ENCODE results near the gene ERGIC1.
A peak's percentile ranks its signal among the peaks of the same experiment; 100 is the strongest.

- peak; percentile 27 to 31 for TF ChIP-seq POLR2A (IDR thresholded peaks at IDR 0.05)
- TF ChIP-seq EP300 (IDR thresholded peaks at IDR 0.05): no peak
- TF ChIP-seq, protein P1, sequence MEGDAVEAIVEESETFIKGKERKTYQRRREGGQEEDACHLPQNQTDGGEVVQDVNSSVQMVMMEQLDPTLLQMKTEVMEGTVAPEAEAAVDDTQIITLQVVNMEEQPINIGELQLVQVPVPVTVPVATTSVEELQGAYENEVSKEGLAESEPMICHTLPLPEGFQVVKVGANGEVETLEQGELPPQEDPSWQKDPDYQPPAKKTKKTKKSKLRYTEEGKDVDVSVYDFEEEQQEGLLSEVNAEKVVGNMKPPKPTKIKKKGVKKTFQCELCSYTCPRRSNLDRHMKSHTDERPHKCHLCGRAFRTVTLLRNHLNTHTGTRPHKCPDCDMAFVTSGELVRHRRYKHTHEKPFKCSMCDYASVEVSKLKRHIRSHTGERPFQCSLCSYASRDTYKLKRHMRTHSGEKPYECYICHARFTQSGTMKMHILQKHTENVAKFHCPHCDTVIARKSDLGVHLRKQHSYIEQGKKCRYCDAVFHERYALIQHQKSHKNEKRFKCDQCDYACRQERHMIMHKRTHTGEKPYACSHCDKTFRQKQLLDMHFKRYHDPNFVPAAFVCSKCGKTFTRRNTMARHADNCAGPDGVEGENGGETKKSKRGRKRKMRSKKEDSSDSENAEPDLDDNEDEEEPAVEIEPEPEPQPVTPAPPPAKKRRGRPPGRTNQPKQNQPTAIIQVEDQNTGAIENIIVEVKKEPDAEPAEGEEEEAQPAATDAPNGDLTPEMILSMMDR (IDR thresholded peaks at IDR 0.05): peak in 2 of 4 experiments; percentile 6
Observed at GRCh38 chr5:172860520-172861443, 26.7 kb downstream of the ERGIC1 start.

Measured in gastroesophageal sphincter (tissue), 3 donors.